PC-9 (cell line): Measurements from ENCODE around the gene RAD23A.

ENCODE experiments used
- EZH2 ChIP-seq: fragments of 200-600 bp; sonication (generic); IDR thresholded peaks from 2 replicates; pipeline ENCODE4 v1.8.0; 2017; ENCODE audit warnings: antibody characterized with exemption, low read depth
- TF ChIP-seq, protein P1 (sequence below): fragments of 200-600 bp; sonication (generic); conservative IDR thresholded peaks from 2 replicates; pipeline ENCODE4 v1.6.1; 2017; ENCODE audit warnings: mixed run types, antibody characterized with exemption, mild to moderate bottlenecking, moderate library complexity

DNA sequence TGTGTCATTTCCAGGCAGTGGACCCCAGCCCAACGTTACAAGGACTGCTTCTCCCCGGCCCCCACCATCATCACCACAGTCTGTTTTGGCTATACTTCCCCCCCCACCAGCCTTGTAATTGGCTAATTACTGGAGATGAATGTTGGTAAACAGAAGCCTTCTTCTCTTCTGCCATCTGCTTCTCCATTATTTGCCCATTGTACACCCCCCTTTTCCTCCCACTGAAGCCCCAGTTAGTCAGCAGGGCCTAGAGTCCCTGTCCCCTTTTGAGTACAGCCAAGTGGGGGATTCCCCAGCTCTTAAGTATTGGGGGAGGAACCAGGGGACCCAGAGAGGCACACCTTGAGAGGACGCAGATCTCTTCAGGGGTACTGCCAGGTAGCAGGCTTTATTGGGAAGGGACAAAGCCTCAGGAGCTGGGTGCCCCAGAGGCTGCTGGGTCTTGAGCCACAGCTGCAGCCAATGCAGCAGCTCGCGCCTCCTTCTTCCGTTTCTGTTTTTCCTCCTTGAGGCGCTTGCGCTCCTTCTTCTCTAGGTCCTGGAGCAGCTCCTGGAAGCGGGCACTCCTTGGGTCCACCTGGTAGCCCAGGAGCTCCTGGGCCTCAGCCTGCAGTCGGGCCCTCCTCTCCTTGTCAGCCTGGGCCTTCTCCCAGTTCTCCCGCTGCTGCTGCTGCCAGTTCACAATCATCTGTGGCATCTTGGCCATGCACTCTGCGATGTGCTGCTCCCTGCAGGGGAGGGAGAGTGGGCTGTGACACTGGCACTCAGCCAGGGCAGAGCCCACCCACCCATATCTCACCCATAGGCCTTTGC, 8.3 kb downstream of the RAD23A start:
- TF ChIP-seq EZH2: no peak
- TF ChIP-seq, protein P1, sequence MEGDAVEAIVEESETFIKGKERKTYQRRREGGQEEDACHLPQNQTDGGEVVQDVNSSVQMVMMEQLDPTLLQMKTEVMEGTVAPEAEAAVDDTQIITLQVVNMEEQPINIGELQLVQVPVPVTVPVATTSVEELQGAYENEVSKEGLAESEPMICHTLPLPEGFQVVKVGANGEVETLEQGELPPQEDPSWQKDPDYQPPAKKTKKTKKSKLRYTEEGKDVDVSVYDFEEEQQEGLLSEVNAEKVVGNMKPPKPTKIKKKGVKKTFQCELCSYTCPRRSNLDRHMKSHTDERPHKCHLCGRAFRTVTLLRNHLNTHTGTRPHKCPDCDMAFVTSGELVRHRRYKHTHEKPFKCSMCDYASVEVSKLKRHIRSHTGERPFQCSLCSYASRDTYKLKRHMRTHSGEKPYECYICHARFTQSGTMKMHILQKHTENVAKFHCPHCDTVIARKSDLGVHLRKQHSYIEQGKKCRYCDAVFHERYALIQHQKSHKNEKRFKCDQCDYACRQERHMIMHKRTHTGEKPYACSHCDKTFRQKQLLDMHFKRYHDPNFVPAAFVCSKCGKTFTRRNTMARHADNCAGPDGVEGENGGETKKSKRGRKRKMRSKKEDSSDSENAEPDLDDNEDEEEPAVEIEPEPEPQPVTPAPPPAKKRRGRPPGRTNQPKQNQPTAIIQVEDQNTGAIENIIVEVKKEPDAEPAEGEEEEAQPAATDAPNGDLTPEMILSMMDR: no peak
